HepG2 (cell line): ENCODE results near the gene TP53TG5. TPM values are rescaled to one million over a fixed set of nuclear protein-coding genes. Genes with fewer than 3 reads are reported as not detected.

Experiments
- ATF6 ChIP-seq: sonication (generic); formaldehyde crosslinking; conservative IDR thresholded peaks from 2 replicates; pipeline ENCODE4 v1.4.0; 2020; ENCODE audit warnings: missing genetic modification reagents
- CREBL2 ChIP-seq: sonication (generic); formaldehyde crosslinking; IDR thresholded peaks from 2 replicates; pipeline ENCODE4 v1.8.1; 2023; ENCODE audit warnings: missing genetic modification reagents, mild to moderate bottlenecking, borderline replicate concordance
- PHF5A ChIP-seq: IDR thresholded peaks from one replicate; pipeline ENCODE4 v1.6.1; 2018; ENCODE audit warnings: low read depth, missing genetic modification reagents; ENCODE audit not compliant: unreplicated experiment
- RELA ChIP-seq: sonication (generic); formaldehyde crosslinking; IDR thresholded peaks from 2 replicates; pipeline ENCODE4 v1.4.0; 2020; ENCODE audit warnings: missing genetic modification reagents
- SAP130 ChIP-seq: IDR thresholded peaks from 2 replicates; pipeline ENCODE4 v1.6.1; 2016; ENCODE audit warnings: low read depth
- XBP1 ChIP-seq: sonication (generic); formaldehyde crosslinking; IDR thresholded peaks from 2 replicates; pipeline ENCODE4 v1.5.0; 2020; ENCODE audit warnings: missing genetic modification reagents
- ZNF142 ChIP-seq: sonication (generic); formaldehyde crosslinking; IDR thresholded peaks from 2 replicates; pipeline ENCODE4 v1.4.0; 2020; ENCODE audit warnings: missing genetic modification reagents
- ZNF275 ChIP-seq: sonication (generic); formaldehyde crosslinking; IDR thresholded peaks from 2 replicates; pipeline ENCODE4 v1.8.0; 2022; ENCODE audit warnings: missing genetic modification reagents, mild to moderate bottlenecking, inconsistent platforms, borderline replicate concordance
- ZNF34 ChIP-seq: sonication (generic); formaldehyde crosslinking; IDR thresholded peaks from 2 replicates; pipeline ENCODE4 v1.4.0; 2020; ENCODE audit warnings: mild to moderate bottlenecking, missing genetic modification reagents, borderline replicate concordance
- ZNF430 ChIP-seq: sonication (generic); formaldehyde crosslinking; IDR thresholded peaks from 2 replicates; pipeline ENCODE4 v1.9.0; 2021; ENCODE audit warnings: mild to moderate bottlenecking, missing genetic modification reagents
- ZNF646 ChIP-seq: sonication (generic); formaldehyde crosslinking; IDR thresholded peaks from 2 replicates; pipeline ENCODE4 v1.9.0; 2021; ENCODE audit warnings: mild to moderate bottlenecking, missing genetic modification reagents
- polyA plus RNA-seq, 8 experiments: library from polyadenylated mRNA; depleted of rRNA in 3 of 8; stranded (reverse) in 7 of 8; unstranded in 1 of 8; fragments of >200 nt; fragmentation: Illumina TruSeq in 4 of 8; extraction: Trizol in 4 of 8; gene quantifications; 2 replicates each; pipeline versions ENCODE4 v1.2.1 to v1.2.3, GENCODE V29; 2011 to 2016; ENCODE audit warnings: low read depth in 4 of 8, missing spikeins in 1 of 8, mixed read lengths in 1 of 8; ENCODE audit not compliant: insufficient read depth in 1 of 8
- total RNA-seq, 5 experiments: library from RNA; depleted of rRNA; stranded (reverse); fragments of >200 nt; fragmentation: Illumina TruSeq; extraction: Trizol; gene quantifications; 2 replicates each; pipeline ENCODE4 v1.2.3, GENCODE V29; 2016; ENCODE audit warnings: low read depth in 1 of 5

TP53TG5 gene
- total and polyA plus RNA-seq, 2 of the 13 experiments (the other 11 are each of a cell fraction or from before 2014, with no cell fraction given), result 0.11 TPM; not detected in 1

GRCh38 chr20:45344168-45344860, 33.8 kb downstream of the TP53TG5 start (continued):
- TF ChIP-seq CREBL2 (CRISPR knock-in tag) (no peak; the same call in 1 of the 2 replicates), ZNF430 (CRISPR knock-in tag) (no peak), SAP130 (CRISPR knock-in tag) (peak; percentile 91), XBP1 (no peak), ZNF275 (CRISPR knock-in tag) (peak; percentile 45; the same call in 1 of the 2 replicates), ZNF34 (0 out of 2 replicates have a peak, but pooled peaks have one; percentile 44), PHF5A (CRISPR knock-in tag) (peak; percentile 36), ZNF142 (CRISPR knock-in tag) (no peak), RELA (CRISPR knock-in tag) (no peak), ATF6 (no peak), ZNF646 (CRISPR knock-in tag) (no peak)
